CD4-positive, alpha-beta T cell (primary cell): ENCODE results near the gene ZNF827. TPM values are rescaled to one million over a fixed set of nuclear protein-coding genes. Genes with fewer than 3 reads are reported as not detected.

Experiments
- ATAC-seq: fragments of 200-7000 bp; cut with Tn5 transposase; one replicate; pipeline ENCODE4 v1.10.0; 2022; ENCODE audit warnings: mild to moderate bottlenecking; ENCODE audit not compliant: poor library complexity
- CTCF ChIA-PET: fragments of 350-600 bp; sonication (Branson Sonifier 250); formaldehyde crosslinking; loops from one replicate; lab custom pipeline; 2021; ENCODE audit warnings: antibody characterized with exemption, inconsistent platforms; lab: Charles Lee
- POLR2A ChIA-PET: fragments of 350-600 bp; sonication (Branson Sonifier 250); formaldehyde crosslinking; loops from one replicate; lab custom pipeline; 2021; ENCODE audit warnings: antibody characterized with exemption, inconsistent platforms; lab: Charles Lee
- DNase-seq, 14 experiments: peaks; one replicate each; pipeline ENCODE4 v3.0.0-alpha.2; 2013 to 2020; ENCODE audit warnings: mixed read lengths in 2 of 14
- H3K27ac ChIP-seq, 2 donors: one replicate each; pipeline versions ENCODE4 v1.5.1 to v1.7.0; 2013; ENCODE audit warnings: low read length in 2 of 2, low read depth in 1 of 2, mild to moderate bottlenecking in 1 of 2
- H3K27me3 ChIP-seq, 2 experiments: 1 replicate in 1 of 2; 2 replicates in 1 of 2; pipeline versions ENCODE4 v1.6.1 to v1.7.0; 2013; ENCODE audit warnings: low read length in 2 of 2, control low read depth in 1 of 2, mild to moderate bottlenecking in 1 of 2, moderate library complexity in 1 of 2; ENCODE audit not compliant: insufficient read depth in 2 of 2, control insufficient read depth in 1 of 2
- H3K36me3 ChIP-seq: one replicate; pipeline ENCODE4 v1.6.1; 2013; ENCODE audit warnings: low read length, control low read depth; ENCODE audit not compliant: insufficient read depth
- H3K4me1 ChIP-seq: one replicate; pipeline ENCODE4 v1.6.1; 2013; ENCODE audit warnings: low read length, control low read depth; ENCODE audit not compliant: insufficient read depth
- H3K4me3 ChIP-seq: one replicate; pipeline ENCODE4 v1.5.1; 2013; ENCODE audit warnings: mild to moderate bottlenecking, low read length, moderate library complexity
- H3K9me3 ChIP-seq, 2 experiments: 1 replicate in 1 of 2; 2 replicates in 1 of 2; pipeline versions ENCODE4 v1.6.1 to v1.7.0; 2013; ENCODE audit warnings: low read length in 2 of 2, mild to moderate bottlenecking in 2 of 2, control low read depth in 1 of 2, moderate library complexity in 1 of 2; ENCODE audit not compliant: control insufficient read depth in 1 of 2, insufficient read depth in 1 of 2
- H3K27ac Mint-ChIP-seq: one replicate; pipeline ENCODE4 v1.8.0; 2020; ENCODE audit warnings: mixed read lengths
- H3K27me3 Mint-ChIP-seq: one replicate; pipeline ENCODE4 v1.8.0; 2021; ENCODE audit warnings: mixed read lengths
- H3K36me3 Mint-ChIP-seq: one replicate; pipeline ENCODE4 v1.8.0; 2021; ENCODE audit warnings: low read depth, mixed read lengths
- H3K4me1 Mint-ChIP-seq: one replicate; pipeline ENCODE4 v1.8.0; 2021; ENCODE audit warnings: low read depth, mixed read lengths
- H3K4me3 Mint-ChIP-seq: one replicate; pipeline ENCODE4 v1.8.0; 2020; ENCODE audit warnings: mild to moderate bottlenecking, mixed read lengths
- H3K9me3 Mint-ChIP-seq: one replicate; pipeline ENCODE4 v1.8.0; 2020; ENCODE audit warnings: mixed read lengths
- intact Hi-C, 2 experiments: fragments of 100-400 bp; cut with DNase I in 1 of 2; cut with micrococcal nuclease in 1 of 2; formaldehyde crosslinking; loops; one replicate each; pipeline versions ENCODE4 v1.15.1 to v1.9.0; 2023 to 2025; cut with DNase I, micrococcal nuclease
- total RNA-seq, 174 experiments: library from RNA in 2 of 174; stranded (reverse) in 2 of 174; gene quantifications; one replicate each; pipeline ENCODE4 v1.2.3 and lab custom pipeline; 2021 to 2026
- TF ChIP-seq, protein P1 (sequence below): fragments of 200-600 bp; IDR thresholded peaks from one replicate; pipeline ENCODE4 v1.8.0; 2022; ENCODE audit warnings: antibody characterized with exemption, mild to moderate bottlenecking

The ZNF827 gene
- total RNA-seq, 2 experiments from 2014 or later = 13.7 to 14.3 TPM

DNA sequence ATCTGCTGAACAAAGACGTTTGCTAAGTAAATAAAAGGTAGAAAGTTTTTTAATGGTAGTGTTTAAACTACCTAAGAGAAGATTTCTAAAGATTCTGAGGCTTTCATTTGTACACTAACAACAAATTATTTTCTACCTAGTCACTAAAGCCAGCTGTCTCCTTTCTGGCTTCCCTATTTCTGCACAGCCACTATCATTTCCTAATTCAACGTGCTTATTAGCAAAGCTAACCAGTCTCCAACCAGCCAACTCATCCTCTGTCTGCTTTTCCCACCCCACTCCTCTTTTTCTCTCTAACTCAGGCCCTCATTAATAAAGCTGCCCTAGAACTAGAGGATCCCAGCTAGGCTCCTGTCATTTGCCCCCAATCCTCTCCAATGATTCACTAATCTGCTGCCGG lies 118.2 kb downstream of the ZNF827 start:
- Mint-ChIP-seq H3K4me1 (no peaks in the 10 kb centered on the region), H3K36me3 (peaks cover 81% of the 10 kb centered on the region), H3K27ac (no peak overlapping the region), H3K9me3 (no peaks in the 10 kb centered on the region), H3K4me3 (no peak overlapping the region), H3K27me3 (no peaks in the 10 kb centered on the region)
- Histone ChIP-seq H3K36me3 (peaks cover 4% of the 10 kb centered on the region), H3K4me1 (no peaks in the 10 kb centered on the region), H3K27me3 (no peaks in the 10 kb centered on the region), H3K27ac (no peak overlapping the region), H3K4me3 (no peak overlapping the region), H3K9me3 (no peaks in the 10 kb centered on the region)
- TF ChIP-seq, protein P1, sequence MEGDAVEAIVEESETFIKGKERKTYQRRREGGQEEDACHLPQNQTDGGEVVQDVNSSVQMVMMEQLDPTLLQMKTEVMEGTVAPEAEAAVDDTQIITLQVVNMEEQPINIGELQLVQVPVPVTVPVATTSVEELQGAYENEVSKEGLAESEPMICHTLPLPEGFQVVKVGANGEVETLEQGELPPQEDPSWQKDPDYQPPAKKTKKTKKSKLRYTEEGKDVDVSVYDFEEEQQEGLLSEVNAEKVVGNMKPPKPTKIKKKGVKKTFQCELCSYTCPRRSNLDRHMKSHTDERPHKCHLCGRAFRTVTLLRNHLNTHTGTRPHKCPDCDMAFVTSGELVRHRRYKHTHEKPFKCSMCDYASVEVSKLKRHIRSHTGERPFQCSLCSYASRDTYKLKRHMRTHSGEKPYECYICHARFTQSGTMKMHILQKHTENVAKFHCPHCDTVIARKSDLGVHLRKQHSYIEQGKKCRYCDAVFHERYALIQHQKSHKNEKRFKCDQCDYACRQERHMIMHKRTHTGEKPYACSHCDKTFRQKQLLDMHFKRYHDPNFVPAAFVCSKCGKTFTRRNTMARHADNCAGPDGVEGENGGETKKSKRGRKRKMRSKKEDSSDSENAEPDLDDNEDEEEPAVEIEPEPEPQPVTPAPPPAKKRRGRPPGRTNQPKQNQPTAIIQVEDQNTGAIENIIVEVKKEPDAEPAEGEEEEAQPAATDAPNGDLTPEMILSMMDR = no peak
- intact Hi-C loops = loop anchor here in 1 of 2 experiments (5.0 kb wide), 1 partner anchor 48 kb away; no protein-coding TSS in a partner anchor
- CTCF ChIA-PET = no interaction called here
- no peak for ATAC-seq
- POLR2A ChIA-PET = no interaction called here
- peak in 1 of 14 experiments; percentile 13 for DNase-seq

DNA sequence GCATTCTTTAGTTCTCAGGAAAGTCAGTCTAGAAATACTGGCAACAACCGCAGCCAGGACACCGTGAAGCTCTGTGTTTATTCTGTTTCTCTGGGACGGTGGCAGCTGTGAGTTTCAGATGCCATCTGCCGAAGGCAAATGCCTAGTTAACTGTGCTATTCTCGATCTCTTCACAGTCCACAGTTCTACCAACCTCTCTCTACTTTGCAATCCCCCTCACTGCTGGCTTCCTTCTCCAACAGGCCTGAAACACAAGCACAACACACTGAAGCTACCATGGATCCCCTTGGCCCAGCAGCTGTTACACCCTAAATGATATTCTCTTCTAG lies 118.8 kb downstream of the ZNF827 start:
- no peaks in the 10 kb centered on the region for H3K27me3 Mint-ChIP-seq
- no peak overlapping the region for H3K4me3 ChIP-seq
- no peaks in the 10 kb centered on the region for H3K4me1 Mint-ChIP-seq
- H3K9me3 Mint-ChIP-seq = no peaks in the 10 kb centered on the region
- no peaks in the 10 kb centered on the region for H3K4me1 ChIP-seq
- POLR2A ChIA-PET = interaction anchor here (1.1 kb wide), 1 partner anchor 9 kb away, joined by 3 read pairs; no protein-coding TSS in a partner anchor
- ATAC-seq (no peak), DNase-seq (no peak)
- CTCF ChIA-PET = no interaction called here
- TF ChIP-seq, protein P1 = no peak
- intact Hi-C loops = loop anchor here in 1 of 2 experiments (5.0 kb wide), 1 partner anchor 48 kb away; no protein-coding TSS in a partner anchor
- no peak overlapping the region for H3K4me3 Mint-ChIP-seq
- peaks cover 84% of the 10 kb centered on the region for H3K36me3 Mint-ChIP-seq
- no peaks in the 10 kb centered on the region for H3K27me3 ChIP-seq
- no peaks in the 10 kb centered on the region for H3K9me3 ChIP-seq
- no peak overlapping the region for H3K27ac ChIP-seq
- peaks cover 4% of the 10 kb centered on the region for H3K36me3 ChIP-seq
- no peak overlapping the region for H3K27ac Mint-ChIP-seq

DNA sequence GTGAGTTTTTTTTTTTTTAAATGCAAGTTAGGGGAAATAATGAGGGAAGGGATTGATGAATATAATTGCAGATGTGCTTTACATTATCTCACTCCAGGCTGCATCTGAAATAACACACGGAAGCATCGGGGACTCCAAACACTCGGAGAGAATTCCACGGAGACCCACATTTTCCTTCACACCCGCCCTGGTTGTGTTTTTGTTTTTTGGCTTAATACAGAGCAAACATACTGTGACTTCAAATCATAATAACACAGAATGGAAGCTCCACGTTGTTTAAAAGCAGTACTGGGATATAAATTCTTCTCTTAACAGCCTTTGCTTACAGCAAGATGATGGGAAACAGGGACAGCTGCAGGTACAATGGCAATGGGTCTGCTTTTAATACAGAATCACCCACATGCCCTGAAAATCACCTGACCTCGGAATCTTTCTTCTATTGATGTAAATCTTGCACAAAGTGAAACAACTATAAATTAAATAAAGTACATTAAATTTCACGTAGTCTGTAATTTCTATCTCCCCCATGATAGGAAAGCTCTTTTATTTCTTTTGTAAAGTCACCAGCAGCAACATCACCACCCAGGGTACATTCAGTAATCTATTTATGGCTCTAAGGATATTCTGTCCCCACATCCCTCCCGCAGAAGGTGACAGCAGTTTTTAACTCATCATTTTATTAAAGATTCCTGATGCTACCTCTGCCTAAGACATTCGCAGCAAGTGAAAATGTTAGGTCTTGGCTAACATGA lies 119.3 kb downstream of the ZNF827 start:
- Mint-ChIP-seq H3K27me3 (no peaks in the 10 kb centered on the region), H3K9me3 (no peaks in the 10 kb centered on the region), H3K4me1 (no peaks in the 10 kb centered on the region), H3K36me3 (peaks cover 87% of the 10 kb centered on the region), H3K27ac (no peak overlapping the region), H3K4me3 (no peak overlapping the region)
- Histone ChIP-seq H3K36me3 (peaks cover 2% of the 10 kb centered on the region), H3K27me3 (no peaks in the 10 kb centered on the region), H3K4me3 (no peak overlapping the region), H3K9me3 (no peaks in the 10 kb centered on the region), H3K4me1 (no peaks in the 10 kb centered on the region), H3K27ac (no peak overlapping the region)
- ATAC-seq (no peak), DNase-seq (no peak)
- ChIA-PET POLR2A (interaction anchor here (1.1 kb wide), 1 partner anchor 9 kb away, joined by 3 read pairs; no protein-coding TSS in a partner anchor), CTCF (no interaction called here)
- TF ChIP-seq, protein P1 = no peak
- intact Hi-C loops = no loop called here
